GM21825 (cell line): ENCODE results near the gene IPO7.
"Not testable (repeated sequence)": the region's sequence is repeated elsewhere in the genome, so short reads cannot be mapped to it uniquely, and the experiment has no call there.

Experiments used
- ATAC-seq: cut with Tn5 transposase; IDR thresholded peaks from one replicate; pipeline ENCODE4 v1.9.1; 2021; ENCODE audit warnings: mild to moderate bottlenecking, moderate library complexity; ENCODE audit not compliant: unreplicated experiment

IPO7 gene

GRCh38 chr11:9384535-9385326 lies at the start of gene IPO7:
Gene IPO7, plus strand, starts transcription at chr11:9384652. Its CDS starts 112 bp downstream, at chr11:9384764.
- ATAC-seq = peak; percentile 92

- ATAC-seq = no peak
Measured at GRCh38 chr11:9341638-9342178, 42.7 kb upstream of the IPO7 start.

DNA sequence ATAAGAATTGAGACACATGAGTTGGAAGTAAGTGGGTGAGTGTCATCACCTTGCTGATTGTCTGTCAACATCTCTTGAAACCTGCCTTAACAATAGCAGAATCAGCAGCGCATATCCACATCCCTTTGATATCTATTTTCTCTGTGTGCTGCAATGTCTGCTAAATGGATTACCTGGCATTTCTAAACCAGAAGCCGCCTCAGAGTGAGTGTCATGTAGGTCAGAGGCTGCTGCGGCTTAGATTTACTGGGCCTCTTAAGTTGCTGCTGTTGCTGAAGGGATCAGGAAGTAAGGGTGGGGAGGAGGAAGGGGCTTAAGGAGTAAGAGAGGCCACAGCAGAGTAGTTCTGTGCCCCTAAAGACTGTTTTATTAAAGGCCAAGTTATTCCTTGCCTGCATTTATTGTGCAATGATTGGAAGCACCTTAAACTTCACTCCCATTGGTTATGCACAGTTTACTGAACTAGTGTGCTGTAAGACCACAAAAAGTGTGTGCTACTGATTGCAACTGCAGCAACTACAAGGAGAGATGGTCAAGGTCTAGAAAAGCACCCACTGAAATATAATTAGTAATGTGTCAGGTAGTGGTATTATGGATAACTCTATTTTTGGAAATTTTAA lies 40.3 kb upstream of the IPO7 start:
- no peak for ATAC-seq

- ATAC-seq = no peak
Measured at GRCh38 chr11:9347100-9347499, 37.4 kb upstream of the IPO7 start.

- ATAC-seq = not testable (repeated sequence)
Measured at GRCh38 chr11:9347779-9348178, 36.7 kb upstream of the IPO7 start.

- ATAC-seq = no peak
Measured at GRCh38 chr11:9351321-9351881, 33.1 kb upstream of the IPO7 start.

GRCh38 chr11:9357041-9357440 lies 27.4 kb upstream of the IPO7 start:
- no peak for ATAC-seq

GRCh38 chr11:9360862-9361622 lies 23.4 kb upstream of the IPO7 start:
- ATAC-seq = not testable (repeated sequence)

- no peak for ATAC-seq
Measured at GRCh38 chr11:9362393-9362863, 22.0 kb upstream of the IPO7 start.

DNA sequence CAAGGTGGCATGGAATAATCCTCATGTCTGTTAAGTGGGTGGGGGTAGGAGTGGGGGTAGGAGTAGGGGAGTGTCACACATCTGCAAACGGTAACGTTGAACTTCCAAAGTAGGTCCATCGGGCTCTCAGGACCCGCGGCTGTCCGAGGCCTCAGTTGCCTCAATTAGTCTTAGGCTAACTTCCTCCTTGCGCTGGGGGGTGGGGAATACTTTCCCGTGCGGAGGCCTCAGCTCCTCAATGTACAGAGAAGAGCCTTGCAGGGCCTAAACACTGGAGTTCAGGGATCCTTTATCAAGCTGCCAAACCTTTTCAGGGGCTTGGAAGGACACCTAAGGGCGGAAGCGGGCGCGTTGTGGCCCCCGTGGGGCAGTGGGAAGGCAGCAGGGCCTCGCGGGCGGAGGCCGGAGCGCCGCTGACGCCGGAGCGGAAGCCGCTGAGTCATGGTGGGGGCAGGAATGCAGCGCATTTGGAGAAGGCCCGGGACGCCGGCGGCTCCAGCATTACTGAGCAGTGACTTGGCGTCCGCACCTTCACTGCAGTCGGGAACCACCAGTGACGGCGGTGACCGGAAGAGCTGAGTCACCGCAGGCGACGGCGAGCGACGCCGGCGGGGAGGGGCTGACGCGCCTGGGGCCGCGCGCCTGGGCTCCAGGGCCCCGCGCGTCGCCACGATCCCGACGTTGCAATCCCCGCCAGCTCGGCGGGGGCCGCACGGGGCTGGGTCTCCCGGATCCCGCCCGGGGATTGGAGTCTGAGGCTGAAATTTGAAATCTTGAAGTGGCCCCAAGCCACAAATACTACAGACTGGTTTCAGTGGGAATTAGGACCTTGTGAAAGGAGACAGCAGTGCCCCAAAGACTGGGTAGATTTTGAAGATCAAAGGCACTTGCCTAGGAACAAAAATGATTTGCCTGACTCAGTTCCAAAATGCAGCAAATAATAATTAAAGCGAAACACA lies 20.2 kb upstream of the IPO7 start:
- peak; percentile 98 for ATAC-seq

DNA sequence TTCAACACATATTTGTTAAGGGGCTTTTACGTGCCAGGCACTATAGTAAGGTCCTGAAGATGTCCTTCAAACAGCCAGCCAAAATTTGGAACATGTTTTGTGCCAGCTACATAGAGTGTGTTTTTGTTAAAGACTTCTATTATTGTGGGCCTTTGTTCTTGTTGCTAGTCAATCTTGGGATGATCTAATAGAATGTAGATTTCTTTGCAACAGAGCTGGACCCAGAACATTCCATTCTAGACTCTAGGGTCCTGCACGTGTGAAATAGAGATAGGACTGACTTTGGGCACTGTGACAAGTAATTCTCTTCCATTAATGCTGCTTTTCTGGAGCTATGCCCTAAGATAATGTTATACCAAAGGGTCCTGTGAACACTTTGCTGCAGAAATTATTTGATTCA lies 16.9 kb upstream of the IPO7 start:
- no peak for ATAC-seq

- ATAC-seq = no peak
Measured at GRCh38 chr11:9377036-9377435, 7.4 kb upstream of the IPO7 start.

- ATAC-seq = no peak
Measured at GRCh38 chr11:9379041-9379440, 5.4 kb upstream of the IPO7 start.

GRCh38 chr11:9380773-9381172 lies 3.7 kb upstream of the IPO7 start:
- no peak for ATAC-seq

DNA sequence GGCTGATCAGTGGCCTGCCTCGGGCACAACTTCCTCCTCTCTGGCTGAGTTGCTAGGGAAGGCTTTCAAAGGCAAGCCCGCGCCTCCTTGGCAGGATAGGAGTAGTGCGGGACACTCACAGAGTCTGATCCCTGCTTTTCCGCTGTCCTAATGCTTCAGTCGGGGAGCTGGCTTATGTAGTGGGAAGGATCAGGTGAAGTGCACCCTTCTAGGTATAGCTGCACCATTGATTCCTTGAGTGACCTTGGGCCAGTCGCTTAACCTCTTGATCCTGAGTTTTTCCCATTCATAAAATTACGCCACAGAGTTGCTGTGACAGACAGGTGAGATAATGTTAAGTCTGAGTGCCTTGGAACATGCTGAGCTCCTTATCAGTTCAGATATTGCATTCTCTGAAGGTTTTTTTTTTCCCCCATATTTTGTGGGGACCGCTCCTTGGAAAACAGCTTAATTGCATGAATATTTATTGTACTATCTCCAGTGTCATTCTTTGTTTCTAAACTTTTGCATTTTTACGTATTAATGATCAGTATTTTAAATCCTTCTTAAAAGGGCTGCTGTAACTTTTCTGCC lies 961 bp downstream of the IPO7 start:
- ATAC-seq = no peak

GRCh38 chr11:9386086-9386485 lies 1.6 kb downstream of the IPO7 start:
- no peak for ATAC-seq

DNA sequence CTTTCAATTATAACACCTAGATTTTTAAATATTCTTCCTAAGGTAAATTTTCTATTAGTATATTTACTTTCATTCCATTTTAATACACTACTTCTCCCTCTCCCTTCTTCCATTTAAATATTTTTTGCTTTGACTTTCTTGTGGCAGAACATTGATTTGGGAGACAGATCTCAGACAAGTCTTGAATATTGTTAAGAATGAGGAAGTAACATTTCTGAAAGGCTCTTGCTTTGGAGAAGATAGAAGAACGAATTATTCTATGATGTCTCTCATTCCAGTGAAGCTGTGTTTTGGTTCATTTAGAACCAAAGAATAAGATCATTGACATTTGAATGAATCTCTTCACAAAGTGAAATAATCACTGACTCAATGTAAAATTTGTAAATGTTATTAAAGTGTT lies 2.4 kb downstream of the IPO7 start:
- no peak for ATAC-seq

- ATAC-seq = no peak
Measured at GRCh38 chr11:9396310-9396709, 11.9 kb downstream of the IPO7 start.

- no peak for ATAC-seq
Measured at GRCh38 chr11:9396752-9397151, 12.3 kb downstream of the IPO7 start.
